ENCODE results near the gene TMBIM1.

The TMBIM1 gene

GRCh38 chr2:218271487-218271797 is 20.9 kb downstream of the TMBIM1 start:
- no peak for DNase-seq

- DNase-seq: no peak
Measured at GRCh38 chr2:218270721-218271486, 21.4 kb downstream of the TMBIM1 start.

GRCh38 chr2:218269900-218270720 is 22.2 kb downstream of the TMBIM1 start, which contains the start of the genes AAMP and PNKD:
AAMP (minus strand) TSS chr2:218270137; CDS start chr2:218270086, 51 bp downstream.
PNKD (plus strand) TSS chr2:218270519; CDS start chr2:218270536, 17 bp downstream.
- DNase-seq: peak; percentile 97 to 100

DNA sequence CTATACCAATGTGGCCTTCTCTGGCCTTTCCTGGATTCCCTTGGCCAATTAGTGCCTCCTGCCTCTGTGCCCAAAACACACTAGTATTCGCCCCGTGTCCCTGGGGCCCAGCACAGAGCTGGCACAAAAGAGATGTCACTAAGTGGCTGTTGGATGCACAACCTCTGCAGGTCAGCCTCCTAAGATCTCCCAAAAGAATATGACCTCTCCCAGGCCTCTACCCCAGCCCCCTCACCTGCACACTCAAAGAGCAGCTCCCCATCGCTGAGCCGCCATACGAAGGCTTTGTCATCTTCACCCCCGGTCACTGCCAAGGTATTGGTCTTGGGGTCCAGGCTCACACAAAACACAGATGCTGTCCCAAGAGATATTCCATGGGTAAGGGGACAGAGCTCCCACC is 25.0 kb downstream of the TMBIM1 start:
- DNase-seq: no peak

DNA sequence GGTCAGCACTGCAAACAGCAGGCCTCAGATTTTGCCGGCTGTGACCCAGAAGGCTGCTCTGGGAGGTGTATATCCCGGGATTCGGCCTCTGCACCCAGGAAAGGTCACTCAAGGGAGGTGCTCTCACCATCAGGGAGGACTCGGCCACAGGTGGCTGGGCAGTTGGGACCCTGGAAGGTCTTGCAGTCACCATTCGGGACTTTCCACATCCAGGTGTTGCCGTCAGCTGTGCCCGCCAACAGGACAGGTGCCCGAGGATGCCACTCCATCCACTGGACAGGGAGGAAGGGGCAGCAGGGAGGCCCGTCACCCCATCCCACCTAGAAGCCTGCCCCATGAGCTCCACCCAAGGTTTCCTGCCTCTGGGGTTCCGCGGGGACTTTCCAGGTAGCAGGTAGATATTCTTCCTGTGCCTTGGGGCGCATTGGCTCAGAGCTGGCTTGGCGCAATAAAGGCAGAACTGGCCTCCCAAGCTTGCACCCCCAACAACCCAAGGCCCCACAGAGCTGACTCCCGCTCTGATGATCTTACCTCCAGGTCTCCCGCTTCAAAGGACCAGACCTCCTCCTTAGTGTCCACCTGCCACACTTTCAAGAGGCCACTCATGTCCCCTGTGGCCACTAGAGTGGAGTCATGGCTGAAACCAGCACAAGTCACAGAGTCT is 25.9 kb downstream of the TMBIM1 start:
- no peak for DNase-seq

- DNase-seq: no peak
Measured at GRCh38 chr2:218265626-218266025, 26.7 kb downstream of the TMBIM1 start.

GRCh38 chr2:218264773-218265561 is 27.3 kb downstream of the TMBIM1 start:
- DNase-seq: no peak

DNA sequence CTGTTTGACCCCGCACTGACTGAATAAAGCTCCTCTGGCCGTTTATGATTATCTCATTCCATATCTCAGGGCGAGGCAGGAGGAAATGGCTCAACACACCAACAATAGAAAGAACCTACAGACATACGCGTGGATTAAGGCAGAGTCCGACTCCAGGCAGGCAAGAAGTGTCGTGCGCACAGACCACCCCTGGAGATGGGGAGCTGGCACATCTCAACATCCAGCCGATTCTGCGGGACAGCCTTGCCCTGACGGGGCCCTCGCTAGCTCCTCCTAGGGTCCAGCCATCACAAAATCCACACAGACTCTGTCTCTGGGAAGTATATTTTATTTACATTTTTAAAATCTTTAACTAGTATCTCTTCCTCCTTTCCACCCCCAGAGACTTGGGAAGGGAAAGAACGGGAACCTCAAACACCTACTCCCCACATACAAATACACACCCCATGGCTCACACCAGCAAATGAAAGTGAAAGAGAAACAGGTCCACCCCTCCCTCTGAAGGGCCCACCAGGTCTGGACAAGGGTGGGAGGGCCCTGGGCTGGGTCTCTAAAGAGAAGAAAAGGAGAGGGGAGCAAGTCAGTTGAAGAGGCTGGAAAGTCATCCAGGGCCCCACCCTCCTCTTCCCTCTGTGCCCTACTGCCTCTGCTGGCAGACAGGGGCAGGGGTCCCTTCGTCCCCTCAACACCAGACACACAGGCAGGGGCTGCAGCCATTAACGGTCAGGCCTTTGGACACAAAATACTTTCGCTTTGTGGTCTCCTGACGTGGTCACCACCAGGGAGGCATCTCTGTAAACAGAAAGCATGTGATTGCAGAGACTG is 28.3 kb downstream of the TMBIM1 start:
- peak in 1 of 2 donors; percentile 39 for DNase-seq

GRCh38 chr2:218262631-218263586 is 29.4 kb downstream of the TMBIM1 start:
- no peak for DNase-seq

DNA sequence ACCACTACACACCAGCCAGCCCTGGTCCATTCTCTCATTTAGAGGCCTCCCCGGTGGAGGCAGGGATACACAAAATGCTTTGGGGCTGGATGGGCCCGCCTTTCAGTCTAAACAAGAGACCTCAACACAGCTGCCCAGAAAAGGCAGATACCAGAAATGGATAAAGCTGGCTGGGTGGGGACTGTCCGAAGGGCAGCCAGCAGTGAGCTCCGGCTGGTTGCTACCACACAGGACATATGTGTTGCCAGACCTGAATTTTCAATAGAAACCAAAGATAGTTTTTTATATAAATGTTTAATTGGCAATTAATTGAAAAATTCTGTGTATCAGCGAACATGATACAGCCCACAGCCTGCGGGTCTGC is 30.1 kb downstream of the TMBIM1 start:
- no peak for DNase-seq

DNA sequence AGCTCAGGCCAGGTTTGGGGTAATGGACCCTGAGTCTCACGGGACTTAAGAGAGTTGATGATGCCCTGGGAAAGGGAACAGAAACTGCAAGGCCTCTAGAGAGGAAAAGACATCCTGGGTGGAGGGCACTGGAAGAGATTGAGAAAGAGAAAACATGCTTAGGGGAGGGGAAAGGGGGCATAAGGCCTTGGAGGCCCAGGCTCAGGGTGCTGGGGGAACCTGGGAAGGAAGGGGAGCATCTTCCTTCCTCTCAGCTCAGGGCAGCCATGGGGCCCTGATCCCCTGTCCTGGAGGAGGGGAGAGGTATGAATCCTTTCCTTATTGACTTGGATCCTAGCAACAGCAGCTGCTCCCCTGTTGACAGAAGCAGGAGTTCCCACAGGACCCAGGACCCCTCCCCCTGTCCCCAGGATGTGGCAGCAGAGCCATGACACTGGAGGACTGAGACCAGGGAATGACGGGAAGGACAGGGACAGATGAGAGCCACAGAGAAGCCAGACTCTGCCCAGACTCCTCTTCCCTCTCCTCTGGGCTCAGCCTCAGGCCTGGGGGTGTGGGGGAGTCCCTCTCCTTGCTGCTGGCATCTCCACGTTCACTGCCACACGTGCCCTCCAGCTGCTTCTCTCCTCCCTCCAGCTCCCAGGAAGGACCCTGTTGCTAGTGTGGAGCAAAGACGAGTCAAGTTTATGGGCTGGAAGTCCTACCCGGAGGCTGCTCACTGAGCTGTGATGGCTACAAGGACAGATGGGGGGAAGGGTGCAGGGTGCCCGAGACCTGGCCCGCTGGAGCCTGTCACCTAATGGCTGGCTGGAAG is 30.7 kb downstream of the TMBIM1 start:
- no peak for DNase-seq

GRCh38 chr2:218260742-218261422 is 31.4 kb downstream of the TMBIM1 start, which contains the start of gene GPBAR1:
GPBAR1 (plus strand) TSS chr2:218261015; CDS start chr2:218262725, 1,710 bp downstream.
- no peak for DNase-seq

DNA sequence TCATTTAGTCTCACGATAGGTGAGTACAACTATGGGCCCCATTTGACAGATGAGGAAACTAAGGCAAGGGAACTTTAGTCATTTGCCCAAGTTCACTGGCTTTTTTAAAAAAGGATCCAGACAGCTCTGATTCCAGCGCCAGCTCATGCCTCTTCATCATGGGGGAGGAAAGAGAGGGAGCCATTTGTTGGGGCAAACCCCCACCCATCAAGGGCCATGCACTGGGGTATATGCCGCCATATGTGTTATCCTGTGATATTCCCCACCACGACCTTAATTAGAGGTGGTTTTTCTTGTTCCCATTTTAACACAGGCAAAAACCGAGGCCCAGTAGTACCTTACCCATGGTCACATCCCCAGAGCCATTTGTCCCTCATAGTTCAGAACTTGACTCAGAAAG is 32.1 kb downstream of the TMBIM1 start:
- no peak for DNase-seq

DNA sequence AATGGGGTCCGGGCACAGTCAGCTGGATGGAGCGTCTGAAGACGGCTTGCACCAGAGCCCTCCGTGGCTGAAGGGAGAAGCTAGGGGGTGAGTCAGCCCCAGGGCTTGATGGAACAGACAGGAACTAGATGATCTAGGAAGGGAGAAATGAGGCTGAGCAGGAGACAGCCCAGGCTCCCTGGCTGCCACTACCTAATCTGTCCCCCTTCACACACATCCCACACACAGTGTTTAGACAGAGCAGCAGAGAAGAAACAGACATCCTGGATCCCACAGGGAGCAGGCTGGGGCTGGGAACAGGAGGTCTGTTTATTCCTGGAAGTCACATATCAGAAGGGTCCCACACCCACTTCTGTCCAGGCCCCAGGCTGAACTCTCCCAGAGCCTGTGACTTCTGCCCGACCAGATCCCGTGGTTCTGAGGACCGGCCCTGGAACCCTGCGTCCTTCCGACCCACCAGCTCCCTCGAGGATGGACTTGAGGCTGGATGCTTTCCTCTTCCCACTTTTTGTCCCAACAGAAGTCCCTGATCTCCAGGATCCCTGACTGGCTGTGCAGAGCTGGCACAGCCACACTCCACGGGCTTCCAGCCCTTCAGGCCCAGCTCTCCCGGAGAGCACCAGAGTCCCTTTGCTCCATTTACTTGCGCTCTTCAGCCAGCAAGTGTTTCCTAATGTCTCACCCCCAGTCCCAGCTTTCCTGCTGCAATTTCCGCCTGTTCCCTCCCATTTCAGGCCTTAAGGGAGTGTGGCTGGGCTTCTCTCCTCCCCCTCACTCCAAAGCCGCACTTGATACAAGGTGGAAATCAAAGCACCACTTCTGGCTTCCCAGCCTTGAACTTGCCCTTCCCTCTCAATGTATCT is 33.0 kb downstream of the TMBIM1 start:
- DNase-seq: peak; percentile 25 to 55

DNA sequence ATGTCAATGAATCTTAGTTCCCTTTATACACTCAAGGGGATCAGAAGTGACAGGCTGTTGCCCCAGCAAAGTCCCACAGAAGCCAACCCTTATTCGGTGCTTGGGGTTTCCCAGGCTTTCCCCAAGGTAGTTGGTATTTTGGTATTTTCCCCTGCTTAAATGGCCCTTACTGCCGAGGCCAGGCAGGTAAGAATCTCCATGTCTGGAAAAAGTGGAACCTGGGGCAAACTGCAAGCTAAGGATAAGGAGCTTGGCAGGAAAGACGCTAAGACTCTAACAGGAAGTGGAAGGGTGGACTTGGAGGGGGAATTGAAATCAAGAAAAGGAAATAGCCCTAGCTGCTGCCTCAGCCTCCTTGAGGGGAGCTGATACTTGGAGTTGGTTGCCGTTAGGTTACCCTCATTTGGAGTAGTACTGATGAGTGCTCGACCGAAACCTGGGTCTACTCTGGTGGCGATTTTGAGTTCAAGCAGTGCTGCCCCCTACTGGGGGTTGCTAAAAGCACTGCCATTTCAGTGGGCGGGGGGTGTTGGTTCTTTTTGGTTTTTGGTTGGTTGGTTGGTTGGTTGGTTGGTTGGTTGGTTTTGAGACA is 34.8 kb downstream of the TMBIM1 start:
- peak; percentile 42 to 73 for DNase-seq

DNA sequence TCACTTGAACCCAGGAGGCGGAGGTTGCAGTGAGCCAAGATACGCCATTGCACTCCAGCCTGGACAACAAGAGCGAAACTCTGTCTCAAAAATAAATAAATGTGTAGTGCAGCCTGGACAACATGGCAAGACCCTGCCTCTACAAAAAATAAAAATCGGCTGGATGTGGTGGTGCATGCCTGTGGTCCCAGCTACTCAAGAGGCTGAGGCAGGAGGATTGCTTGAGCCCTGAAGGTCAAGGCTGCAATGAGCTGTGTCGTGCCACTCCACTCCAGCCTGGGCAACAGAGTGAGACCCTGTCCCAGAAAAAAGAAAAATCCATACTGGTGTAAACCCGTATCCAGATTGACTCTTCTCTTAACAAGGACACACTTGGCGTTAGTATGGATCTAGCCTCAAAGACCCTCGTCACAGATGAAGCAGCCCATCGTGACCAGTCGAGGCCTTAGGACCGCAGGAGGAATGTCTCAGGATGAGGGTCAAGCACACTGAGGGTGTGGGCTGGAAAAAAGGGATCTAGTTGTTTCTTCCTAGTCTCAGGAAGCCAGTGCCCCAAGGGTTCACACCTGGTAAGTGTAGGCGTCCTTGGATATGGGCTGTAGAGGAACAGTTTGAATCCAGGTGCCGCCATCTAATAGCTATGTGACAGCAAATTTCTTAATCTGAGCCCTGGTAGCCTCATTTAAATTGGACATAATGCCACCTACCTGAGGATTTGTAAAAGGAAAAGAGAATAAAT is 35.5 kb downstream of the TMBIM1 start:
- DNase-seq: no peak

DNA sequence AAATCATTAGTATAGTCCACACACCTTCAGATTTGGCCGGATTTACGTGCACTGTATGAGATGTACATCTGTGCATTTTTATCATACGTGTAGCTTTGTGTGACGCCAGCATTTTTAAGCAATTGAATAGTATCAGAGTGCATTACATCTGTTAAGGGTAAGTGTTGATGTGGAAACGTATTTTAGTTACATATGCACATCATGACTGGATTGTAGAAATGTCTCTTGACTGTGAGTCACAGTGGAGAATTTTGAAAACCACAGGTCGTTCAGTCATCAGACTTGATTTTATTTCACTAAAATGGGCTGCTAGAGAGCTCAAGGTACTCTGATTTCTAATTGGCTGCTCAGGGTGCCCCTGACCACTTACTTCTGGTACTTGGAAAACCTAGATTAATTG is 36.9 kb downstream of the TMBIM1 start:
- DNase-seq: no peak
